HG02798 (cell line): ENCODE data around the gene GPR141.

Source experiments
- ATAC-seq: cut with Tn5 transposase; IDR thresholded peaks from one replicate; pipeline ENCODE4 v1.9.1; 2021; ENCODE audit warnings: mild to moderate bottlenecking; ENCODE audit not compliant: unreplicated experiment, poor library complexity

Gene GPR141, protein sequence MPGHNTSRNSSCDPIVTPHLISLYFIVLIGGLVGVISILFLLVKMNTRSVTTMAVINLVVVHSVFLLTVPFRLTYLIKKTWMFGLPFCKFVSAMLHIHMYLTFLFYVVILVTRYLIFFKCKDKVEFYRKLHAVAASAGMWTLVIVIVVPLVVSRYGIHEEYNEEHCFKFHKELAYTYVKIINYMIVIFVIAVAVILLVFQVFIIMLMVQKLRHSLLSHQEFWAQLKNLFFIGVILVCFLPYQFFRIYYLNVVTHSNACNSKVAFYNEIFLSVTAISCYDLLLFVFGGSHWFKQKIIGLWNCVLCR

DNA sequence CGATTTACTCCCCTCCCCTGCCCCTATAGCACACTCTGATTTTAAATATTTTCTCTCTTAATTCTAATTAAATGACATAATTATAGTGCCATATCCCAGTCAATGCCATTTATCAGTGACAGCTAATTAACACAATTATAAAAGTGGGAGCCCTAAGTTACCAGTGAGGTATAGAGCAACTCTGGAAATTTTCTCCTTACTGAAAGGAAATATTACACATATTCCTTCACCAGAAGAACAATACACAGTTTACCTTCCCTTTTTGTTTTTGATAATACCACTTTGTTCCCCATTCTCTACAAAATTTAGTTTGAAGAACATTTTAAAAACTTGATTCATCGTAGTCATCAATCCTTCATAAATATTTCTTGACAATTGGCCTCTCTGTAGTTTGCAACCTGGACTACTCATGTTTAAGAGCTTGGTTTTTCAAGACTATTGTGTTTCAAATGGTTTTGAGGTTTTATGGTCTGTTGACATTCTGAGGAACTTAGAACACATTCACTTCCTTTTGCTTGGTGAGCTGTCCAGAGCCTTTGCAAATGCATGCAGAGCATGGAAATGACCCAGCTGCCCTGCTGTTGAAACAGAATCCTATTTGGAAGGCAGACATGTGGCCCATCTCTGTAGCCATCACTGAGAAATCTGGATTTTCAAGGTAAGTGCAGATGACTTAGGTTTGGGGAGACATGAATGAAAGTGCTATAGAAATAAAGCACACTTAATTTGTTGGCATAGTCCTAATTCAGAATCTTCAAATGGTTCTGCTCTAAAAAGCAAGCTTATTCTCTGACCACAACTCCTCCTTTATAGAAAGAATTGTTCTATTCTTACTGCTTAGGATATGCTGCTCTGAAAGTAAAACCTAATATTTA is at the start of gene GPR141:
TSS of gene GPR141 (plus strand) at position 521 of the 875 bp plus-strand sequence. CDS start 56,628 bp downstream, outside the sequence.
- ATAC-seq = peak; percentile 91

DNA sequence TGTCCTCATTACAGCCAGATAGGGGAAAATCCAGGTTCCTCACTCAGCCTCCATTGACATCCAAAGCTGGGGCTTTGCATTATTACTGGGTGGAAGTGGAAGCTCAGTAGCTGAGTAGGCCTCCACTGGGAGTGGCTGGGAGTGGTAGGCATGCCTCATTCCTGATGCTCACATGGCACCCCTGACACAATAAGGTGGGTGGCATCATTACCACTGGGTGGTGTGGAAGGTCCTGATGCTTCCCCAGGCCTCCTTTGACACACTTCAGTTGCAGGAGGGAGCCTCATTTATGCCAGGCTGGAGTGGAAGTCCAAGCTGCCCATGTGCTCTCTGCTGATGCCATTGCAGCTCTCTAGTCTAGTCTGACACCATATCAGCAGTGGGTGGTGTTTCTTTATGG is 48.2 kb upstream of the GPR141 start:
- no peak for ATAC-seq

DNA sequence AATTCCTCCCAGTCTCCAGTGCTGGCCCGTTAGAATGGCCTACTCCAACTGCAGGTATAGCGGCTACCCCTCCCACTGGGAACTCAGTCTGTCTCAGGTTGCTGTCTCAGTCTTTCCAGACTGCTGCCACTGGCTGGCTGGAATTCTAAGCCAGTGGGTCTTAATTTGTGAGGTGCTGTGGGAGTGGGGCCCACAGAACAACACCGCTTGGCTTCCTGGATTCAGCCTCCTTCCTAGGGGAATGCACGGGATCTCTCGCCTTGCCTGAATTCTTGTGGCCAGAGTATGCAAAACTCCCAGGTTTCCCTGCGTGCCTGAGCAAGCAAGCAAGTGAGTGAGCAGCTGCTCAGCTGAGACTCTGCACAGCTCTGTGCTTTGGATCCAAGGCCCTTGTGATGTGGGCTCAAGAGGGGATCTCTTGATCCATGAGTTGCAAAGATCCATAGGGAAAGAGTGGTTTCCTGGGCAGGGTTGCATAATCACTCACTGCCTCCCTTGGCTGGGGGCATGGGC is 41.5 kb upstream of the GPR141 start:
- no peak for ATAC-seq

DNA sequence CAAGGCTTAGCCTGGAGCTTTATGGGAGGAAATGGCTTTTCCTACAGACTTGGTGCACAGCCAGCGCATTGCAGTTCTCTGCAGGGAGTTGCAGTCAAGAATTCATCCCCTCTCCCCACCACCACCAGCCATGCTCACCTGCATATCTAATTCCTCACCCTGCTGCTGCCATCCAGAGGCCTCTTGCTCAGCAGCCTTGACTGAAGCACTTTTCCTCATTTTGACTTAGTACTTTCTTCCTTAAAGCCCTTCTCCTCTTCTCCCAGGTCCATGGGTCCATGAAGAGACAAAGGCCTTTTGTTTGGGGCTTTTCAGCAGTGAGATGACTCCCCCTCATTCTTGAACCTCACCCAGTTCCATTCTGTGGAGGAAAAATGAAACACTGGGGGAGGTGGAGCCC is 39.7 kb upstream of the GPR141 start:
- no peak for ATAC-seq

DNA sequence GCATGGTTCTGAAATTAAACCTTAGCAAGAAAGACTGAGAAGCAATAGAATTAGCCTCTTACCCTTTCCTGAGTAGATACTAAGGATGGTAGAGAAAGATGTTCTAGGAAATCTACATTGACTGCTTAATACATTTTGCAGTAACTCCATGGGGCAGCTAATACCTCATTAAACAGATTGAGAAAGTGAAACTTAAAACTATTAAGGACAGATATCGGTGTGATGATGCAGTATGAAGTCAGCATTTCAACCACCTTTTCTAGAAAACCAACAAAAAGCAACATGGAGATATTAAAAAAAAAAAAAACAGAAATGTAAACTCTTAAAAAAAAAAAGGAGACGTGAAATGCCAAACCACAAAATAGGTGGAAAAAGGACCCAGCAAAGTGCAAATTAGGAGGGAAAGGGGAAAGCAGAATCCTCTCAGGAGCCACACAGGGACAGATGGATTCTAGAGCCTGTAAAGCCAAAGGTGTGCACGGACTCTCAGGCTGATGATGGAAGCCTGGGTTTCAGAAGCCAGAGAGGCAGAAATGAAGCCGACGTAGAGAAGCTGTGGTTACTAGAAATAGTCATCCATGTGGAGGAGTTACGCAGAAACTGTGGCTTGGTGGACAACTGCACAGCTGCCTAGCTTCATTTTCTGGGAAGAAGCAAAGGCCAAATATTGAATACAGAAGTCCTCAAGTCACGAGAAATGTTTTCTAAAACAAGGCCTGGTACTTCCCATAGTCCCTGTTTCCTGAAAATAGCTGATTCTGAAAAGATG is 38.1 kb upstream of the GPR141 start:
- ATAC-seq = no peak

DNA sequence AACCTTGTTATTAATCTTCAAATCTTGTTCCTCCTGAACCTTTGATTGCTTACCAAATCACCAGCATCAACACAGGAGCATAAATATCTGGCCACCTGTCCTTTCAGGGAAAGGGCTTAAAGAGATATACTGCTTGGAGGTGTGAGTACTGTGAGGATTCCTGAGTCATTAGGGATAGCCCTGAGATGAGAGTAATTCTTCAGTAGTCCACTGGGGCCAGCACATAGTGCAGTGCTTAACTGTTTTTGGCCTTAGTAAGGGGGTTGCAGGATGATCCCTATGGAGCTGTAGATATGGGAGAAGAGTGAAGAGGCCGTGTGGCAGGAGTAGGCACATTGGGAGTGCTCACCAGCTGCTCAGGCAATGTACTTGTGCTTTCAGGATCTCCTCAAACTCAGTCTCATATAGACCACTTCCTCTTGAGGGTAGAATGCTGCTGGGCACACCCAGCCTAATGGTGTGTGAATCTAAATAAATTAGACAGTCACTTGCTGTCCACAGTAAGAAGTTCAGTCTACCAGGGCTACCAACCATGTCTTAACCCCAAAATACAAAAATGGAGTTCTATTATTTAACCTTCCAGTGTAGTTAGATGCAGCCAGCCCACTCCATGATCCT is 26.5 kb upstream of the GPR141 start:
- ATAC-seq = peak; percentile 83

DNA sequence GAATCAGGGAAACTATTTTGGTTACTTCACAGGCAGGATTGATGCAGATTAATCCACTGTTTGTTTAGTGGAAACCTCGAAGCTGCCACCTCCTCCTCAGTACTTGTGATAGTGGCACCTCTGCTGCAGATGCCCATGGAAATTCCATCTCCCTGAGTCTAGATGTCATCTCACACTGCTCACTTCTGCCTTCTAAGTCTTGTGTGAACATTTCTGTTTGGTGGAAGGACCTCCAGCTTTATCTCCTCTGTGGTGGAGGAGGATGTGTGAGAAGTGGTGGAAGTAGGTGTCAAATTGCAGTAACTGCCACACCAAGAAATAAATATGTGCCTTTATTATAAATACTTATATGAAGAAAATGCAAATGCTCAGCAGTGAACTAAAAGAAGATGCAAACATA is 25.8 kb upstream of the GPR141 start:
- ATAC-seq = no peak

DNA sequence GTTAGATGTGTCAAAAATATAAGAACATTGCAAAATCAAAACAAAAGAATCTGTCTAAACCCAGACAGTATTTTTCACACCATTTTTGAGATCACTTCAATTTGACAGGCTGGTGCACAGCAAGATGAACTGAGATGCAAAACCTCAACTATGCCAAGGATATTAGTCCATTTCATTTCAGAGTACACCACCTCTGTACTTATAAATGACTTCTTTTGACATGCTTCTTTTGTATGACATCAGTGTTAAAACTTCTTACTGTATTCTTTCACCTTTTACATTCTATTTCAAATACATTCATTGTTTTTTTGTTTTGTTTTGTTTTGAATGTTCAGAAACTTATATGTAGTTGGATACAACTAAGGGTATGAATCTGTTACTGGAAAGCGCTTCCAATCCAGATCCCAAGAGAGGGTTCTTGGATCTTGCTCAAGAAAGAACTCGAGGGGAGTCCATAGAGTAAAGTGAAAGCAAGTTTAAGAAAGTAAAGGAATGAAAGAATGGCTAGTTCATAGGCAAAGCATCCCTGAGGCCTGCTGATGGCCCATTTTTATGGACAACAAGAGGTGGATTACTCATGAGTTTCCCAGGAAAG is 23.5 kb upstream of the GPR141 start:
- no peak for ATAC-seq

DNA sequence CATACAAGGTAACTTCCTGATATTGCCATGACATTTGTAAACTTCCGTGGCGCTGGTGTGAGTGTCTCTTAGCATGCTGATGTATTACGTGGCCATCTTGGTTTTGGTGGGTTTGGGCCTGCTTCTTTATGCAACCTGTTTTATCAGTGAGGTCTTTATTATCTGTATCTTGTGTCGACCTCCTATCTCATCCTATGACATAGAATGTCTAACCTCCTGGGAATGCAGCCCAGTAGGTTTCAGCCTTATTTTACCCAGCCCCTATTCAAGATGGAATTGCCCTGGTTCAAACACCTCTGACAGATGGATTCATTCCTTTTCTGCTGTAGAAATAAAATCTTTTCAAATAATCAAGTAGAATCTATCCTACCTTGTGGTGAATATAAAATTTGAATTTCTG is 23.0 kb upstream of the GPR141 start:
- ATAC-seq = no peak

DNA sequence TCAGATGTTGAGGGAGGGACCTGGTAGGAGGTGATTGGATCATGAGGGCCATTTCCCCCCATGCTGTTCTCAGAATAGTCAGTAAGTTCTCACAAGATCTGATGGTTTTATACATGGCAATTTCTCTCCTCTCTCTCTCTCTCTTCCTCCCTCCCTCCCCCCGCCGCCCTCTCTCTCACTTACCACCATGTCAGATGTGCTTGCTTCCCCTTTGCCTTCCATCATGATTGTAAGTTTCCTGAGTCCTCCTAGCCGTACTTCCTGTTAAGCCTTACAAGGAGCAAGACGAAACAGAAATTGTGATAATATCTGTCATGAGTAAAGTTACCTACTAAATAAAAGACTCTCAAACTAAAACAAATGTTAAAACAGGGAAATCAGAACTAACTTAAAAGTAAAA is 19.9 kb upstream of the GPR141 start:
- no peak for ATAC-seq

DNA sequence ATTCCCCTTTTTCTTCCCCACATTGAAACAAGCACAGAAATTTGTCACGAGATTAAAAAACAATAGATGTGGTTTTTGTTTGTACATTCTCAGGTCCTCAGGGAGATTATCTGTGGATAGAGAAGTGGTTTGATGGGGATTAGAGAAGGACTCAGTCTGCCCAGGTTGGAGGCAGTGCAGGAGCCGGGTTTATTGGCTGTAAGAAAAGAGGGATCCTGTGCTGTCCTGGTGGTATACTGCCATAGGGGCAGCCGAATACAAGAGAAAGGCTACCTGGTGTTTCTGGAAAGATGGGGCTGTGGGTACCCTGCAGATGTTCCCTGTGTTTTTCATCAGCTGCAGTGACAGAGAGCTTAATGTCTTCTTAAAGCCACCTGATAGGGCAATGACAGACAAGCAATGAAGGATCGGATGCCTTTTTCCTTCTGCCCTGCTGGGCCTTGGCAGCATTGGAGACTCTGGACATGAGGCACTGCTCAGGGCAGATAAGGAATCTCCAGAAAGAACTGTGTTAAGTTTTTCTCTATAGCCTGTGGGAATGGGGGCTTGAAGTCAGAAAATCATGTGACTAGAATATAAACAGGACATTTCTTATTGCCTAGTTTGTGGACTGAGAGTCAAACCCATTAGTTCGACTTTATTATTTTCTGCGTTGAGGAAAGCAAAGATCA is 18.1 kb upstream of the GPR141 start:
- no peak for ATAC-seq

DNA sequence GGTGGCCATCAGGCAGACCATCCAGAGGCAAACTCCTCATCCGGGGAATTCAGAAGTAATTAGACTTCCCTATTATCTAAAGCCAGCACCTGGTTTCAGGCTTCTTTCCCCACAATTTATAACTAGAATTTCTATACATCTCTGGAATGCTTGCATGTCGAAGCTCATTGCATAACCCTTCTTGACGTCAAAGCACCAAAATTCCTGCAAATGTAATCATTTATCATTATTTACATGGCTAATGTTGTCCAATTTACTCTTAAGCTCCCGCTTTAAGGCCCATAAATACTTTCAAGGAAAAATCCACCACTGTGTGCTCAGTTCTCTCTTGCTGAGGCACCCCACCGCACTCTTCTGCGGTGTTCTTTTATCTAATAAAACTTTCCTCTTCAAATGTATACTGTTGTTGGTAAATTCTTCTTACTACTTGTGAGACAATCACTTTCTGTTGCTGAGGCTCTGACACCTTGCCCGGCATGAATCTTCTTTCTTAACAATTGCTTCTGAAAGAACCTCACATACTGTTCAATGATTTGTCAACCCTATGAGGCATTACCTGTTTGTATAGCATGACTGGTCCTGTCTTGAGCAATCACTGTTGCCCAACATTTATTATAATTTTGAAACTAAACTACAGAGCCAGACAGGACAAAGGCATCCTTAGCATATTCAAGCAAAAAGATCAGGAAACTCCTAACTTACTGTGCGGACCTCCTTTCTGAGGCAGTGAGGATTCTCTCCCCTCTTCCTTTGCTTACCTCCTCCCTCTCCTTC is 17.4 kb upstream of the GPR141 start:
- ATAC-seq = no peak

DNA sequence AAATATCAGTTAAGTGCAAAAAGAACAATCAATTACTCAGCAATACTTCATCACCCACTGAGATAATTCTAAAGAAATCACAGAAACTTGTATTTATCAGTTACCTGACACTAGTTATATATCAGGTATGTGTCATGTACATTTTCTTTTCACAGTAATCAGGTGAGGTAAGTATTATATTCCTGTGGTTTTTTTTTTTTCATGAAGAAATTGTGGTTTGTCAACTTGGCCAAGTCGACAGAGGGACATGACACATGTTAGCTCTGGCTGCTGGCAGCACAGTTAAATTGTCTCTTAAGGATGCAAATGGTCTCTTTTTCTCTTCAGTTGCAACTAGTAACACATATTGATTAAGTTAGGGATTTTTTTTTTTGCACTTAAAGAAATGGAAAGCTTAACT is 13.7 kb upstream of the GPR141 start:
- ATAC-seq = no peak

DNA sequence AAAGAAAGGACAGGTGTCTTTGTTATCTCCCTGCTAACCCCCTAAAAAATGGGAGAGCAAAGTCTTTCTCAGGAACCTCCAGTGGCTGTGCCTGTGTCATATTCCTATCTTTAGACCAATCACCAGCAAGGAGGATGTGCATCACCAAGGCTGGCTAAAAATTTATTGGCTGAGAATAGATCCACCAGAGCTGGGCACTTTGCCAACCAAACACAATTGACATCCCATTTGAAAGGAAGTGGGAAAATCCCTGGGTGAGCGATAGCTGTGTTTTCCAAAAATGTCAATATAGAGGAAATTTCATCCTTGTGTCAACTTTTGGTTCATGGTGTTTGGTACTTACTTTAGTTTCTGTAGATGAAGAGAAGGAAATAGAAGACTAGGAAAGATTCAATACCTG is 13.1 kb upstream of the GPR141 start:
- no peak for ATAC-seq

DNA sequence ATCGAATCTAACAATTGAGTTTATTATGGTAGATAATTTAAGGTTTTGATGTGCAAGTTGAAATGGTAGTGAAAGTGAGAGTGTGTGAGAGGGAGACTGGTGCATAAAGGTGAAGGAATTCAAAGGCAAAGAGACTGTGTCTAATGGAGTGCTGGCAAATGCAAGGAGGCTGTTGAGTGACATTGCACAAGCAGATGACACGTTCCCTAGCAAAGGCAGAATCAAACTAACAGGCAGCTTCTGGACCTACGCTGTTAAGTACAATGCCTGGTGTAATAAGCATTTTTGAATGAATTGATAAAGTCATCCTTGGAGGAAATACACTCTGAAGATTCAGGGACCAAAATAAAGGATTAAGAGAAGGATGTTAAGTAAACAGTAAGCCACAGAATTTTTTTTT is 11.7 kb upstream of the GPR141 start:
- no peak for ATAC-seq

DNA sequence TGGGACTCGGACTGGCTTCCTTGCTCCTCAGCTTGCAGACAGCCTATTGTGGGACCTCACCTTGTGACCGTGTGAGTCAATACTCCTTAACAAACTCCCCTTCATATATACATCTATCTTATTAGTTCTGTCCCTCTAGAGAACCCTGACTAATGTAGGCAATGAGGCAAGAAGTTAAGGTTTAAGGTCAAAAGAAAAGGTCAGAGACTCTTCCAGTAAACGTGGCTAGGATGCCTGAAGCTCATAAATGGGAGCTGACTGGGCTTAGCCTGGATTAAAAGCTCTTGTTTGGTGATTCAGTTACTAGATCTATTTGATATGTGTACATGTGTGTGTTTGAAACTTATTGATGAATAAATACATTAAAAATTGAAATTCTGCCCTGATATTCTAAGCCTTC is 10.6 kb upstream of the GPR141 start:
- ATAC-seq = no peak

DNA sequence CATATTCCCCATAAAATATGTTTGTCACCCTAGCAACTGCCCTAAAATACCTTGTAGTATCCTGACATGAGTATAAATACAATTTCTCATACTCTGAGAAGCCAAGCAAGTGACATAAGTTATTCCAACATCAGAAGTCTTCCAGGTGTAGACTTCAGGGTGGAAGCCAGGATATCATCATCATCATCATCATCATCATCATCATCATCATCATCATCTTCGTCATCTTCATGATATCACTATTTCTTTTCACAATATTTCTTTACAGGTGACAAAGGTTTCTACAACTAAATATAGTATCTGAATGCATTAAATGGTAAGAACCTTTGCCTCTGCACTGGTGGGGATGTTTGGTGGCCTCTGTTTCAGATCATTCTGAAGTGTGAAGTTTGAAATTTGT is 10.0 kb upstream of the GPR141 start:
- no peak for ATAC-seq

DNA sequence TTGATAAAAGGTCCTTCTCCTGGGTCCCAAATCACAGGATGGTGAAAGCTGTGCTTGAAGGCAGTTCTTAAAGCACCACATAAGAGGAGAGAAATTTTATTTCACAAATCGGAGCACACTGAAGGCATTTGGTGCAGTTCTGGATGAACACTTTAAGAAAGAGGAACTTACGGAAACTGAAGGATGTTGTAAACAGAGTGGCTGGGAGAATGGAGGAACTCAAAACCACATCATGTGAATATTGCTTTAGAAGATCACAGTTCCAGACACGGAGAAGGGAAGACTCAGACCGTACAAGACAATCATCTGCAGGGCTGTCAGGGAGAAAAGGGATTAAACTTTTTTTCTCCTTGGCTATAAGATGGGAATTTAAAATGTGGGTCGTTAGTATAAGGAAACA is 9.0 kb upstream of the GPR141 start:
- no peak for ATAC-seq

DNA sequence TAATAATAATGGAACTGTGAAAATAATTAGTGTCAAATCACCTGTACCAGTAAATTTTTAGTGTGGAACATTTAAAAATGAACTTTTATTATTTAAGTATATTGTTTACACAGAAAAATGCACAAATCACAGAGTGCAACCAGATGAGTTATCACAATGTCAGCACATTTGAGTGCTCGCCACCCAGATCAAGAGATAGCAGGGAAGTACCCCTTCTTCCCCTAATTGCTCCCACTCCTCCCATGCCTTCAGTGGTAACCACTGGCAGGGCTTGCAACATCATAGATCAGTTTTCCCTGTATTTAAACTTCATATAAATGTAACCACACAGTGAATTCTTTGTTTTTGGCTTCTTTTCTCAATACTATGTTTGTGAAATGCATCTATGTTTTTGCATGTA is 7.8 kb upstream of the GPR141 start:
- no peak for ATAC-seq
